Cerebellar nuclear complex (tissue), 1 donor: ENCODE measurements around the gene RFX4.

Source experiments
- DNase-seq, 2 experiments: peaks; one replicate each; lab custom pipeline; 2025; lab: John Stamatoyannopoulos, UW

RFX4 gene

DNA sequence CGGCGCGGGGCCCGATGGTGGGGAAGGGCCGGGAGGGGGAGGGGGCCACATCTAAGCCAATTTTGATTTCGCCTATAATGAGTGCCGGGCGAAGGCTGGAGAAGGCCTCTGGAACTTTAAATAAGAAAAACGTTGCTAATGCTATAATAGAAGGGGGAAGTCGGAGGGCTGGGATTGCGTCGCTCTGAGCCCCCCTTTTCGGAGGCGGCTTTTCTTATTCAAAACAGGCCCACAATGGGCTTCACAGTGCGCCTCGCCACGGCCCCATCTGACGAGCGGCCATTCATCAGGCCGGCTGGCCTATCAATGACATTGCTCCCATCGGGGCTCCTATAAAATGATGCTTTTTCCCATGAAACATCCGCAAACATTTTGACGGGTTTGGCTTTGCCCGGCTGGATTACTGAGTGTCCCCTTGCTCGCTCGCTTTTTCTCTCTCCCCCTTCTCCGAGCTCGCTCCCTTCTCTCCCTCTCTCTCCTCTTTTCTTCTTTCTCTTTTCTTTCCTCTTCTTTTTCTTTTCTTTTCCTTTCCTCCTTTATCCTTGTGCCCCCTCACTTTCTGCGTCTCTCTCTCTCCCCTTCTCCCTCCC lies at the start of gene RFX4:
Gene RFX4 (plus strand): TSS at position 364 of the 590 bp plus-strand sequence. CDS start 317 bp downstream, outside the sequence.
- DNase-seq: no peak

DNA sequence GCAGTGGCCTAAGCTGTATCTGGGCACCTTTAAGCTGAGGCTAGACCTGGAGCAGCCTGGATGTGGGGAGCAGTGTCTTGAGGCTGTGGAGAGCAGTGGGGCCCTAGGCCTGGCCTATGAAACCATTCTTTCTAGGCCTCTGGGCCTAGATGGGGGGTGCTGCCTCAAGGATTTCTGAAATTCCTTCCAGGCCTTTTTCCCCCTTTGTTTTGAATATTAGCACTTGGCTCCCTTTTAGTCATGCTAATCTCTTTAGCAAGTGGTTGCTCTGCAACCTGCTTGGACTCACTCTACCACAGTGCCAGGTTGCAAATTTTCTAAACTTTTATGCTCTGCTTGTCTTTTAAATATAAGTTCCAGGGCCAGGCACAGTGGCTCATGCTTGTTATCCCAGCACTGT lies 41.6 kb upstream of the RFX4 start:
- no peak for DNase-seq

DNA sequence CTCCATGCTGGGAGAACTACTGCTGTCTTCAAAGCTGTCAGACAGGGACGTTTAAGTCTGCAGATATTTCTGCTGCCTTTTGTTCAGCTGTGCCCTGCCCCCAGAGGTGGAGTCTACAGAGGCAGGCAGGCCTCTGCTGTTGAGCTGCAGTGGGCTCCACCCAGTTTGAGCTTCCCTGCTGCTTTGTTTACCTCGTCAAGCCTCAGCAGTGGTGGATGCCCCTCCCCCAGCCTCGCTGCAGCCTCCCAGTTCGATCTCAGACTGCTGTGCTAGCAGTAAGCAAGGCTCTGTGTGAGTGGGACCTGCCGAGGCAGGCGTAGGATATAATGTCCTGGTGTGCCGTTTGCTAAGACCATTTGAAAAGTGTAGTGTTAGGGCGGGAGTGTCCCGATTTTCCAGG lies 31.4 kb upstream of the RFX4 start:
- DNase-seq: no peak

DNA sequence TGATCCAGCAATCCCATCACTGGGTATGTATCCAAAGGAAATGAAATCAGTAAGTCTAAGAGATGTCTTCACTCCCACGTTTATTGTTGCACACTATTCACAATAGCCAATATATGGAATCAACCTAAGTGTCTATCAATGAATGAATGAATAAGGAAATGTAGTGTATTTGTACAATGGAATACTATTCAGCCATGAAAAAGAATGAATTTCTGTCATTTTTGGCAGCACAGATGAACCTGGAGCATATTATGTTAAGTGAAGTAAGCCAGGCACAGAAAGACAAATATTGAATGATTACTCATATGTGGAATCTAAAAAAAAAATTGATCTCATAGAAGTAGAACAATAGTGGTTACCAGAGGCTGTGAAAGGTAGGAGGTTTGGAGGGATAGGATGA lies 30.6 kb upstream of the RFX4 start:
- no peak for DNase-seq

DNA sequence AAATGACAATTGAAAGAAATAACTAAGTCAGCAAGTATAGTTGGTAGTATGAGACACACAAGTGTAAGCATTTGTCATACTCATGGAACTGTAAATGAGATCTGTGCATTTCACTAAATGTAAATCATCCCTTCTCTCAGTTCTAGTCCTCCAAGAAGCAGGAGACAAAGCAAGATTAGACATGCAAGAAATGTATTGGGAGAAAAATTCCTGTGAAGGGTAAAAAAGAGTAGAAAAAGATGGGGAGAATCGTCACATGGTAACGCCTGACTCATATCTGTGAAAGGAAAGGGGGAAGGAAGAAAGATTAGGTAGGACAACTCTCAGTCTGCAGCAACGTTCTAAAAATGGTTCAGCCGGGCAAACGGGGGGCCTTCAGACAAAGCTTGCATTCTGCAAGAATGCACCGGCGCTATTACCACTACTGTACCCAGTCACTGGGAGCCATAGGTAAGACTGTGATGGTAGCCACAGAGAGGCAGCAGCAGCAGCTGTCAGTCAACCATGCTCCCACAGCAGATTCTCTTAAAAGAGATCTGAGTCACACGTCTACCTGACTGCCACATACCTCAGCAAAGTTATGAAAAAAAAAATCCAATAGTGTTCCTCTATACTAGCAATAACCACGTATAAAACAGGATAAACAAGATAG lies 18.0 kb upstream of the RFX4 start:
- no peak for DNase-seq

DNA sequence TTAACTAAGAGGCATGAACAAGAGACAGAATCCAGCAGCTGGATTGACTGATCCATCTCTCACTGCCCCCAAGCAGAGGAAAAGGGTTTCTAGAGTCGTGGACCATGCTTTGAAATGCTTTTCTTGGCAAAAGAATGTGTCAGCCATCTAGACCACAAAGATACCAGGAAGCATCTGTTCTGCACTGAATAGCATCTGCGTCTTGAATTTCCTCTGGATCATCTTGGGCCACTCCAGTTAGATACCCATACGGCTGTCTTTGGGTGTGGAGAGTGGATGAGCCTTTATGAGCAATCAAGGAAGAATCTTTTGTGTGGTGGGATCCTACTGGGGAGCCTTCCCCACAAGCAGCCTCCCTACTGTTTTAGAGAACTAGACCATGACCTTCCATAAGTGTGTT lies 16.0 kb upstream of the RFX4 start:
- no peak for DNase-seq

DNA sequence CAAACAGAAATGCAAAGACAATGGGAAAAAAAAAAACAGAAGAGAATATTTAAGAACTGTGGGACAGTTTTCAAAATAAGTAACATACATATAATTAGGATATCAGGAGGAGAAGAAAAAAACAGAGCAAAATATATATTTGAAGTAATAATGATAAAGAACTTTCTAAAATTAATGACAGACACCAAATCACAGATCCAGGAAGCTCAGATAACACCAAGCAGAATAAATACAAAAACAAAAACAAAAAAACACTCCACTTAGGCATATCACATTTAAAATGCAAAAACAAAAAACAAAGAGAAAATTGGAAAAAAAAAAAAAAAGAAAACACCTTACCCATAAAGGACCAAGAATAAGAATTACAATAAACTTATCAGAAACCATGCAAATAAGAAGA lies 9.6 kb upstream of the RFX4 start:
- no peak for DNase-seq

DNA sequence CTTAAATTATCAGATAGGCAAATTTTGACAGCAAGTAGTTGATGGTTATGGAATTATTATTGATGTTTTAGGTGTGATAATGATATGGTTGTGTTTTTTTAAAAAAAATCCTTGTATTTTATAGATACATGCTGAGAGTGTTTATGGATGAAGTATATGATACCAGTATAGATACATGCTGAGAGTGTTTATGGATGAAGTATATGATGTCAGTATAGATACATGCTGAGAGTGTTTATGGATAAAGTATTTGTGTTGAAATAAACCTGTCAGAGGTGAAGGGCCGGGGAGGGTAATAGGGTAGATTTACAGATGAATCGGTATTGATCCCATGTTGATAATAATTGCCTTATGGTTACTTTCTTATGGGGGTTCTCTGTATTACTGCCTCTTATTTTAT lies 6.0 kb upstream of the RFX4 start:
- DNase-seq: no peak

DNA sequence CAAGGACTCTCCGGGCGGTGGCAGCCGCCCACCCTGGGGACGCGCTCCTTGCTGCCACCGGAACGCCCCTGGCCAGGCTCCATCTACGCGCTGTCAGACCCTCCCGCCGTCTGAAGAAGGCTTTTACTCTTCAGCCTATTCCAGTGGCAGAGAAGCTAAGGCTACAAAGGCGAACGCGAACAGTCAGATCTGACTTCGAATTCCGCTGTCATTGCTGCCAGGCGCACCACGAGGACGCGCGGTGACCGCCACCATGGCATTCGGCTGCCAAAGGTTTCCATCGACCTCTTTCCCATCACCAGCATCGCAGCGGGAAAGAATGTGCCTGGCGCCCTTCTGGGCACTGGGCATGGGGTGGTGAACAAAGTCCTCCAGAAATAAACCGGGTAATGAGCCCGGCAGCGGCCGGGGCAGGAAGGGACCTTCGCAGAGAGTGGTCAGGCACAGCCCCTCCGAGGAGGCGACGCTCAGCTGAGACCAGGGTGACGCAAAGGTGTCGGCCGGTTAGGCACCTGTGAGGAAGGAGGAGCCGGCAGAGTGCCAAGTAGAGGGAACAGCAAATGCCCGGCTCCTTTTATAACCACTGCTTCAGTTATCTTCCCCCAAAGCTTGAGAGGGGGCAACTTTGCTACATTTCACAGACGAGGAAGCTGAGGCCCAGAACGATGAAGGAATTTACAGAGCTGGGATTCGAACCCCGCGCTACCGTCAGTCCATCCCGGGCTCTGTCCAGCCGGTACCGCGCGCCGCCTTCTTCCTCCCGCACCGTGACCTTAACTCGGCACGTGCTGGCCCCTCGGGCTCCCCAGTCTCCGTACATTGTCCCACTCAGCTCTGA lies 1.9 kb upstream of the RFX4 start:
- no peak for DNase-seq

DNA sequence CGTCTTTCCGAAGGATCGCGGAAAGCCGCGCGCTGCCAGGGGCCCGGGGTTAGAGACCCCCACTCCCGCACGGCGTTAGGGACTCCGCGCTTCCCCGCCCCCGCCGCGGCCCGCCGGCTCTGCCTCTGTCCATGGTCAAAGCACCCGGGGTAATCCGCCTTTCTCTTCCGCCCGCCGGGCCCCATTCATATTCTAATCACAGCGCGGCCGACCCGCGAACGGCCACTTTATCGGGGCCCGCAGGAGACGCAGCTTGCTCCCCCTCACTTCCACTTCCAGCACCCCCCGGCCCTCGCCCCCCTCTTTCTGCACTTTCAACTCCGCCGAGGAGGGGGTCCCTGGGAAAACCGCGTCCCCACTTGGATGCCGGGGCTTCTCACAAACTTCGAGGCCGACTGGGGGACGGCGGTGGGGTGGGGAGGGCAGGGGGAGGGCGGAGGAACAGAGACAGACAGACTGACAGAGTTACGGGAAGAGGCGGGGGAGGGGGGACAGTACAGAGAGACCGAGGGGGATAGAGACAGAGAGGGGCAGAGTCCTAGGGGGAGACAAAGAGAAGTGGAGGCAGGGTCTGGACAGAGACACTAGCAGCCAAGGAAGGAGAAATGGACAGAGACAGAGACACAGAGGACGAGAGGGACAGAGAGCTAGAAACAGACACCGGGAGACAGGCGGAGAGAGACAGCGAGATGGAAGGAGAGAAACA lies 1.1 kb upstream of the RFX4 start:
- no peak for DNase-seq

DNA sequence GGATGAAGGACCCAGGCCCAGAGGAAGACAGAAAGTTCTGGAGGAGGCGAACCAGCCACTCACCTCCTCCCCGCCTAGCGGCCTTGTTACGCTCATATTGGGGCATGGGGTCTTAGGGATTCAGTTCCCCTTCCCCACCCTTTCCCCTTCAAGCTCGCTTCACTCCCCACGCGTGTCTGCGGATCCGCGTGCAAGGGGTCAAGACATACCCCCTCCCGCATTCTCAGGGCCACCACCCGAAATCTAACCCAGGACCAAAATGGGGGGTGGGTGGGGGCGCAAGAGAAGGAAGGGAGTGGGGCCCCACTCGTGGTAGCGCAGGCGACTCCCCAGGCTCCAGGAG lies 584 bp upstream of the RFX4 start:
- no peak for DNase-seq

DNA sequence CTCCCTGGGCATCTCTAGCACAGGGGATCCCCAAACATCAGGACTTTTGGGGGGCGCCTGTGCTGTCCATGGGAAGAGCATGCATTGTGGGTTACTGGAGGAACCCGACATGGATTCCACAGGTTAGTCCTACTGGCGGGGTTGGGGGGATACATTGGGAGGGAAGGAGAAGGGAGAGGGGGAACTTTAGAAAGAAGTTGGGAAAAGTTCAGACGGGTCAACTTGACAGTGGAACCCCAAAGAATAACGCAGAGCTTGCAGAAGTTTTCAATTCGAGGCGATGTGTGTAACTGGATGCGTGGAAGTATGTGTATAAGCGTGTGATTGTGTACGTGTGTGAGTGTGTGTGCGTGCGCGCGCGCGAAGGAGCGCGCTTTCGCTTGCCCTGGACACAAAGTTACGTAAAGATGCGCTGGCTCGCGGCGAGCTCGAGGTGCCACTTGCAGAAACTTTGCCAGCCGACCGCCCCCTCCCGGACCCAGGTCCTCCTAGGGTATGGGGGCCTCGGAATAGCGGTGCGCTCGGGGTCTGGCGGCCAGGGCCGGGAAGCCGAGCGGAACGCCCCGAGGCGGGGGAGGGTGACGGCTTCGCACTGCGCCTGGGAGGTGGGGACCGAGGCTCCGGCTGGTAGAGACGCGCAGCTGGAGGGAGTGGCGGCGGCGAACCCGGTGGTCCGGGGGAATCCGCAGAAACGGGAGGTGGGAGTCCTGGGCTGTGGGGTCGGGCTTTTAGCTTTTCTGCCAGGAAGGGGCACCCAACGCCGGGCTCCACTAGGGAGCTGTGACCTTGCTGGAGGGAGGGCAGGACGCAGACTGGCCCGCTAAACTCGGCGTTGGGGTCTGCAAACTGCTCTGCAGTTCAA lies 669 bp downstream of the RFX4 start:
- no peak for DNase-seq

DNA sequence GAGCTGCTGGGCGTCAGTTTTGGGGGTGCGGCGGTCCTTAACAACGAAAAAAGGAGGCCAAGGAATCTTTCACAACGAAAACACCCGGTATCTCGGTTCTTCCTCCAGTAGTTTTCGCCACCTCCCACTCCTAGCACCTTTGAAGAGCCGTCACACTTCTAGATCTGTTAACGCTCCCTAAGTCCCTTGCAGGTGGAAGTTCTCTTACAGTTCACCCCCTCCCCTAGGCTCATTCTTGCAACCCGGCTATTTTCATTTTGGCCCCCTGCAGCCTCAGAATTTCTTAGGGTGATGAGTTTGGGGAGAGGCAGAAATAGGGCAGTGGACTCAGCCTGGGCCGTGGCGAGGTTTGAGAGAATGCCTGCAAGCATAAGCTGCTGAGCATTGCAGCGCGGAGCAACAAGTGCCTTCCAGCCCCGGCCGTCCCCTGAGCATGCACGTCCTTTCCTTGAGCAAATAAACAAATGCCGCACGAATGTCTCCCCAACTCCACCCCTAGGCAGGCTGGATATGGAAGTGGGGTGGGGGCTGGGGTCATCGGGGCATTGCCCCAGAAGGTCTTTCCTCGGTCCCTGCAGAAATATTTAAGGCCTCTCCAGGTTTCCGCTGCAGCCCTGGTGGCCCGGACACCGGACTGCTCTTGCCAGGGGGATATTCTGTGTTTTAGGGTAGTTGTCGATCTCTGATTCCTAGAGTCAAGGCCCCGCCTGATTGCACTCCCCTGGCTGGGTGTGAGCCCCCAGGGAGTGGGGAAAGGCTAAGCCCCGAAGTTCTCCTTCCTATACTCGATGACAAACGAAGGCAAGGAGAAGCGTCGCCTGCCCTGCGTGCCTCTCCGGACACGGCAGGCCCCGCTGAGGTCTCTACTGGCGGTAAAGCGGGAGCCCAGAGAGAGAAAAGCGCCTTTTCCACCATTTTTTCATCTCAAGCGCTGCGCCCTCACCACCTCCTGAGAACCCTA lies 1.6 kb downstream of the RFX4 start:
- no peak for DNase-seq

DNA sequence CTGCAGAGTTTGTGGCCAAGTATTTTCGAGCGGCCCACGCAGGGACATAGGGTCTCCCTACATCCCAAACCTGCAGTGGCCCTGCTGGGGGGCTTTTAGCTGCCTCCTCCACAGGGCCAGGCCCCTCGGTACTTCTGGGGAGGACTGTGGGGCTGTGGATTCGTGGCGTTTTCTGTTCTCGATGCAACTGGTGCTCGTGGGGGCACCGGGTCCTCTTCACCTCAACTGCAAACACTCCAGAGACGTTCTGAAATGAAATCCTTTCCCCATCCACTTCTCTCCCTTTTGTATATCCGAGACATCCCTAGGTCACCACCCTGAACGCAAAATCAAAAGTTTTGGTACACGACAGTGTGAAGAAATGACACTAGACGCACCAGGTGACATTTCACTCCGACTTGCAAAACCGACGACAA lies 2.3 kb downstream of the RFX4 start:
- DNase-seq: no peak

DNA sequence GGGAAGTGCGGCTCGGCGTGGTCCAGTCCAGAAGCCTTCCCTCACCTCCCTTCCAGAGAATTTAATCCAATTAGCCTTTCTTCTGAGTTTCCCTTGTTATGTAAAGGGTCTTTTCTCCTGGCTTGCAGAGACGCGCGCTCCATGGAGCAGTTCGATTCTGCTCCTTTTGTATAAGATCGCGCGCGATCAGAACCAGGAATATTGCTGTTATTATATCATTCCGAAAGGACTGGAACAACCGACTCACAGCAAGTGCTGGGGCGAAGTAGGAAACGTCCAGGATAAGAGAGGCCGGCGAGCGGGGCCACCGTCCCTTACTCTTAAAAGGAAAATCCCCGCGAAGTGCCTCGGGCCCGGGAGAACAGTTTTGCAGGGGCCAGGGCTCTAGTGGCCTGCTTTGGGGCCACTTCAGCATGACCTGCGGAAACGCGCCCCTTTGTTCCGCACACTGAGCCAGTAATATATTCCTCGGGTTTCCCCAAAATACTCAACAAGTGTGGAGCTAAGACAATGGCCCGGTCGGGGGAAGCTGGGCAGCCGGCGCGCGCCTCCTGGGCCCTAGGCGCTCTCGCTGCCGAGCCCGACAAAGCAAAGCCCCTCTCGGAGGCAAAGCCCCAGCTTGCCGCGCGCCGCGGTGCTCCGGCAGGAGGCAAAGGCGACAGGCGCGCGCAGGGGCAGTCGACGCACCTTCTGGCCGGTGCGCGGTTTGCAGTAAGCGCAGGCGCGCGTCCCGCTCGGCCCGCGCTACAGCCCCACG lies 2.9 kb downstream of the RFX4 start:
- no peak for DNase-seq

DNA sequence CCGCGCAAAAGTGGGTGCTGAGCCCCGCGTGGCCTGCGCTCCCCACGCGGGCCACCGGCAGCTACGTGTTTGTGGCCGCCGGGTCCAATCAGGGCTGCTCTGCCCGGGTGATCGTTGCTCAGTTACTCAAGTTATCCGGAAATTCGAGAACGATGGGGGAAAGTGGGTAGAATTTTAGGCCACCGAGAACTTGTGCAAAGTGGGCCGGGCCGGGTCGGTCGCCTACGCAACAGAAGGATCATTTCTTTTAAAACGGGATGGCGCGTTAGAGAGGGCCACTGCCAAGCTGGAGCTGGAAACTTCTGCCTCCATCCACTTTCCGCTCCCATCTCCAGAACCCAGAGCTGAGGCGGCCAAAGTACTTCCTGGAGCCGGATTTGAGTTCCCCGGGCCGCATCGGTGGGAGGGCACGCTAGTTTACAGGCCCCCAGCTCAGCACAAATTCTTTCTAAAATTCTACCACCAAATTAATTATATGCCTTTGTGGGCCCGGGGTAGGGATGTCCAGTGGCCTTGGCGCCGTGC lies 3.5 kb downstream of the RFX4 start:
- DNase-seq: no peak

DNA sequence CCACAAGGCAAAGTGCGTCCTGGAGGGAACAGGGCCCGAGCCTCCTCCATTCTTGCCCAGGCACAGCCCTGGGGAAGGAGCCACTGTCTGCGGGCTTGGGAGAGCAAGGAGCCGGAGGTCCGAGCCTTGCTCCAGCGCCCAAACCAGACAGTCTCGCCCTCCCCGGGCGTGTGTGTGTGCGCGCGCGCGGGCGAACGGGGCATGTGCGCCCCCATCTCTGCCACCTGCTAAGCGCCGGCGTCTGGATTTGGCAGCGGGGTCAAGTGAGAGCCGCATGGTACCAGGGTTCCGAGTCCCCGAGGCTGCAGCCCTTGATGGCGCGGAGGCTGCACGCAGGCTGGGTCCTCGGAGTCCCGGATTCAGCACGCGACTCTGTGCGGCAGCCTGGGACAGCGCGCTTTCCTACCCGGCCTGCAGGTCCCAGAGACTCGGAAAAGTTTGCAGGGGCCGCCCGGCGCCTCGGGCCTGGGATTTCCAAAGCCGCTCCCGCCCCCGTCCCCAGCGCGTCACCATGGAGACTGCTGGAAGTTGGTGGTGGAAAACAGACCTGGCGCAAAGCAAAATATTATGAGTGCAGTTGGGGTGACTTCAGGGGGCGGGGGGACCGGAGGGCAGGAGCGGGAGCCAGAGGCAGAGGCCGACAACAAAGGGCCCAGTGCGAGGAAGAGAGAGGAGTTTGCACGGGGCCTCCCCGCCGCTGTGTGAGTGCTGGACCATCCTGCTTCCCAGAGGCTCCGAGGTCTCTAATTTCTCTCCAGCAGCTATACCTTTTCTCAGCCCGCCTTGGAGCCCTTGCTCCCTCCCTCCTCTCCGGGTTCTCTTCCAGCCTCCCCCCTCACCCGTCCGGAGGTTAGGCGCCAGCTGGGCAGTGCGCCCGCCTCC lies 4.2 kb downstream of the RFX4 start:
- no peak for DNase-seq

DNA sequence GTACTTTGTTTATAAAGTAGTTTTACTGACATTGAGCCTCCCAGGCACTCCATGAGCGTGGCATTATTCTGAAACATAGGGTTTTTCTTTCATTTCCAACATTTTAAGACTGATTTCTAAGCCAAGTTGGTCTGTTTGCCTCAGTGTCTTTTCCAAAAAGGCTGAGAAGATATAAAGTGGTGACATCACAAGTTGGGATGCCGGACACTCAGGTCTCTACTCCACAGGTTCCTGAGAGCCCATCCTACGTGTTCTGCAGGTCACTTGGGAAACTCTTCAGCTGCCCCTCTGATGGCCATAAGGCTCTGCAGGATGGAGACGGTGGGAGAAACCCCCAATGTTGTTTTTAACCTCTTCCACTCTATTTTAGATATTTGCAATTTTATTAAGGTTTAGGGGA lies 6.0 kb downstream of the RFX4 start:
- DNase-seq: no peak

DNA sequence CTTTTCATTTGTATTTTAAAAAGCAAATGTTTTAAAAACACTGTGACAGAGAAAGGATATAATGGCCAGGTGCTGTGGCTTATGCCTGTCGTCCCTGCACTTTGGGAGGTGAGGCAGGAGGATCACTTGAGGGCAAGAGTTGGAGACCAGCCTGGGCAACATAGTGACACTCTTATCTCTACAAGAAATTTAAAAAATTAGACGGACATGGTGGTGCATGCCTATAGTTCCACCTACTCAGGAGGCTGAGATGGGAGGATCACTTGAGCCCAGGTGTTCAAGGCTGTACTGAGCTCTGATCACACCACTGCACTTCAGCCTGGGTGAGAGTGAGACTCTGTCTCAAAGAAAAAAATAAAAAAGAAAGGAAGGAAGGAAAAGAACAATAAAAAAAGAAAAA lies 7.8 kb downstream of the RFX4 start:
- no peak for DNase-seq
